CD4-positive, alpha-beta T cell treated with Interleukin-21 for 1 hour (primary cell): ENCODE data around the gene ZNF768.
A peak's percentile ranks its signal among the peaks of the same experiment; 100 is the strongest.
"Not testable (repeated sequence)": the region's sequence is repeated elsewhere in the genome, so short reads cannot be mapped to it uniquely, and the experiment has no call there.

Experiments used
- DNase-seq: peaks from one replicate; pipeline ENCODE4 v3.0.0-alpha.2; 2020

Gene ZNF768

DNA sequence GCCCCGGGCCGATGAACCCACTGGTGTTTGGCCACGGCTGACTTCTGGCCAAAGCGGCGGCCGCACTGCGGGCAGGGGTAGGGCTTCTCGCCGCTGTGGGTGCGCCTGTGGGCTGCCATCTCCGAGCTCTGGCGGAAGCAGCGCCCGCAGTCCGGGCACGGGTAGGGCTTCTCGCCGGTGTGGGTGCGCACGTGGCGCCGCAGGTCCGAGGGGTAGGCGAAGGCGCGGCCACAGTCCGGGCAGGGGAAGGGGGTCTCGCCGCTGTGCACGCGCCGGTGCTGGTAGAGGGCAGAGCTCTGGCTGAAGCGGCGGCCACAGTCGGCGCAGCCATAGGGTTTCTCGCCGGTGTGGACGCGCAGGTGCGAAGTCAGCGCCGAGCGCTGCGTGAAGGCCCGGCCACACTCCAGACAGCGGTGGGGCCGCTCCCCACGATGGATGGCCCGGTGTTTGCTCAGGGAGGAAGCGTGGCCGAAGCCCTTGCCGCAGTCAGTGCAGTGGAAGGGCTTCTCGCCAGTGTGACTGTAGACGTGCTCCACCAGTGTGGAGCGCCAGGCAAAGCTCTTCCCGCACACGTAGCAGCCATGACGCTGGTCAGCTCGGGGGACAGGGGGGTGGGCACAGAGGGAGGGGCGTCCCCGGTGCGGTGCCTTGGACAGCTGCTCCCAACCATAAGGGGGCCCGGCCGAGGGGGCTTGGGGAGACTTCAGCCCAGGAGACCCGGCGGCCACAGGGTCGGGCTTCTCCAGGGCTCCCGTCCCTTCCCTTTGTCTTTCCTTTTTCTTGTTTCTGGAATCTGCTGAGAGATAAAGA, 29.2 kb upstream of the ZNF768 start:
- no peak for DNase-seq

GRCh38 chr16:30554557-30555314, 28.4 kb upstream of the ZNF768 start:
- DNase-seq: no peak

DNA sequence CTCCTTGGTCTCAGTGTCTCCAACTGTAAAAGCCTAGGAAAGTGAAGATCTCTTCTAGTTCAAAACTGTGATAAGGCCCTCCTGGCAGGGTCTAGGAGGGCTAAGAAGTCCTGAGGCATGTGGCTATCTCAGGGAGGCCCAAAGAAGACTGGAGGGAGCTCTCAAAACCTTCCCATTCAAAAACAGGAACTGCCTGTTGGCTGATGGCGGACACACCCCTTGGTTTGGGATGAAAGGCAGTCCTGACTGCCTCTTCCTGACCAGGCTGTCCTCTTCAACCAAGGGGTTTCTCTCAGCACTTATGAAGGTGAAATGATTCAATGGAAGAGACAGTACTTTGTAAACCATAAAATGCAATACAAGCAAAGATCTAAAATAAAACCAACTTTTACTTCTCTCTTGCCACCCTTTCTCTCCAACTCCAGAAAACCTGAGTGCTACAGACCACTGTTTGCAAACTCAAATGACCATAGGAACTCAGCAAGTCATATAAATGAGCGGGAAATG, 27.1 kb upstream of the ZNF768 start:
- DNase-seq: no peak

- DNase-seq: no peak
Observed at GRCh38 chr16:30552956-30553355, 26.6 kb upstream of the ZNF768 start.

DNA sequence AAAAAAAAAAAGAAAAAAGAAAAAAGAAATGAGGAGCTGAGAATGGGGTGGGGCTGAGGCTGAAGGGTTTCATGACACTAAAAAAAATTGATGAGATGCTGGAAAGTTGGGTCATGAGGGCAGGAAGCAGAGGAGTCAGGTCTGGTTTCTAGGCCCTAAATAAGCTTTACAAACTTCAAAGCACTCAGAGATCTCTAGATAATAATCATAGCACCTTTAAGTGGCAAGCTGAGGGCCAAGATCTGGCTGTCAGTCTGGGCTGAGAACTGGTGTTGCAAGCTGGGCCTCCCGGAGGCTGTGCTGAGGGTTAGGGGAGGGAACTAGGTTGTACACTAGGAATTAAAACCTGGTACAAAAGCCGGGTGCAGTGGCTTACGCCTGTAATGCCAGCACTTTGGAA, 25.4 kb upstream of the ZNF768 start:
- DNase-seq: peak; percentile 87

DNA sequence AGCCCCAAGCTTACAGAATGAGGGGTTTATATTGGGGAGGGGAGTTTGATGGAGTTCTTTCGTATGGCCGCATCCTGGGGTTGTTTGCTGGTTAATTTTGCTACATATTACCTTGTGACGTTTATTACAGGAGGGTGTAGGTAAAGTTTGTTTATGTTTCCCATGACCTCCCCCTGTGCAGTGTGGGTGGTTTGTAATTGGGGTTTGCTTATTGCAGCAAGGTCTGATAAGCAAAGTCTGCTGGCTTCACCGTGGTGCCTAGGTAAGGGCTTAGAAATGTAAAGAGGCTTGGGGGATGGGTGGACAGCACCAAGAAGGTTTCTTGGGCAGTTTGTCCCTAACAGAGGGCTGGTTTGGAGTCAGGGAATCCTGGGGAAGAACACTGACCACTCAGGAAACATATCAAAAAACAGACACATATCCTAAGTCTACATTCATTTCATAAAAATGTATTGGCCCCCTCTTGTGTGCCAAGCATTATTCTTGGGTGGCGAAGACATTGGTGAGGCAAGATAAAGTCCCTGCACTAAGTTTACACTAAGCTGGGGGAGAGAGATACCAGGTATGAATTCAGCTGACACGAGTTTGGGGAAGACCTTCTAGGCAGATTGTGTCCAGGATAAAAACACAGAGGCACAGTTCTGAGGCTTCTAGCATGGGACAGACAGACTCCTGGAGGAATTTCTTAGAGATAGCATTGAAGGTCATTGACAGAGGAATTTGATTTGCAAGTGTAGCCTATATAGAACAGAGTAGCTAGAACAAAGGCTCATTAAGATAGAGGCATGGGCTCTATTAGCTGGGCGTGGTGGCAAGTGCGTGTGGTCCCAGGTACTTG, 22.3 kb upstream of the ZNF768 start:
- no peak for DNase-seq

DNA sequence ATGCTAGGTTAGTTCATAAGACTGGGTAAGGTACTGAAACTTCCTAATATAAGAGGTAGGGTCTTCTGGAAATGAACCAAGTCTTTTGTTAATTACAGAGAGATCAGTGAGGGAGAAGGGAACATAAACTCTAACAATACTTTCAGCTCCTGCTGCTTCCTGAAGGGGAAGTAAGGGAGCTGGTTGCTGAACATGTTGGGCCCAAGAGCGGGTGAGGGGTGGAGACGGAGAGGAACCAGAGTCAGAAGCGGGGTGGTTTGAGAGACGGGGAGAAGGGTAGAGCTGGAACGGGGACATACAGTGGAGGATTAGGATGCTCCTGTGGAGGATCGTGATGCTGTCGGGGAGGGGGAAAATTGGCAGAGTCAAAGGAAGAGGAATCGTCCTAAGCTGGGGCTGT, 19.7 kb upstream of the ZNF768 start:
- no peak for DNase-seq

- DNase-seq: no peak
Observed at GRCh38 chr16:30543067-30543466, 16.7 kb upstream of the ZNF768 start.

DNA sequence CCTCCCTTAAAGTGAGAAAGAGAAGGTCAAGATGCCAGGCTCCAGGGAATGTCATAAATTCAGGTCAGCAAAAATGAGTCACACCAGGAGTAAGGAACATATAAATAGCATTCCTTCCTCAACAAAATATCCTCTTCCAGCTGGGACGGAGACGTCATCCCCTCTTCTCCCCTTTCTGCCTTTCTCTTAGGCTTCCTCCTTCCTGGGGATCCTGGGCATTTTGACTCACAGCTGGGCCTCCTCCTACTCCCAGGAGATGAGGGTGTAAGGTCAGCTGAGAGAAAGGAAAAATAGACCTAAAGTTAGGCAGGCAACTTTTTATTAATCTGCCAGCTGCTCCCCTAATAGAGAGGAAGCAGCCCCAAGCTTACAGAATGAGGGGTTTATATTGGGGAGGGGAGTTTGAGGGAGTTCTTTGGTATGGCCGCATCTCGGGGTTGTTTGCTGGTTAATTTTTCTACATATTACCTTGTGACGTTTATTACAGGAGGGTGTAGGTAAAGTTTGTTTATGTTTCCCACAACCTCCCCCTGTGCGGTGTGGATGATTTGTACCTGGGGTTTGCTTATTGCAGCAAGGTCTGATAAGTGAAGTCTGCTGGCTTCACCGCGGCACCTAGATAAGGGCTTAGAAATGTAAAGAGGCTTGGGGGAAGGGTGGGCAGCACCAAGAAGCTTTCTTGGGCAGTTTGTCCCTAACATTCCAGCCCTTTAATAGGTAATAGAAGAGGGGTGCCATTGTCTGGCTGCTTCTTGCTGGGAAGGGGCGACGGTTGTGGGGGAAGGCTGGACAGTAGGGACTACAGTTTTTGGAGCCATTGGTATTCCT, 15.3 kb upstream of the ZNF768 start:
- DNase-seq: no peak

DNA sequence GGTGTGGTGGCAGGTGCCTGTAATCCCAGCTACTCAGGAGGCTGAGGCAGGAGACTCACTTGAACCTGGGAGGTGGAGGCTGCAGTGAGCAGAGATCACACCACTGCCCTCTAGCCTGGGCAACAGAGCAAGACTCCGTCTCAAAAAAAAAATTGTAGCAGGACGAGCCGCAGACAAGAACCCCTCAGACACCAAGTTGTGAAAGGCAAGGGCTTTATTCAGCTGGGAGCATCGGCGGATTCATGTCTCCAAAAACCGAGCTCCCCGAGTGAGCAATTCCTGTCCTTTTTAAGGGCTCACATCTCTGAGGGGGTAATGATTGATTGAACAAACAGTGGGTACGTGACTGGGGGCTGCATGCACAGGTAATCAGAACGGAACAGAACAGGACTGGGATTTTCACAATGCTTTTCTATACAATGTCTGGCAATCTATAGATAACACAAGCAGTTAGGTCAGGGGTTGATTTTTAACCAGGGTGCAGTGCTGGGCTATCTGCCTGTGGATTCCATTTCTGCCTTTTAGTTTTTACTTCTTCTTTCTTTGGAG, 14.6 kb upstream of the ZNF768 start:
- not testable (repeated sequence) for DNase-seq

- DNase-seq: not testable (repeated sequence)
Observed at GRCh38 chr16:30539986-30540526, 13.7 kb upstream of the ZNF768 start.

DNA sequence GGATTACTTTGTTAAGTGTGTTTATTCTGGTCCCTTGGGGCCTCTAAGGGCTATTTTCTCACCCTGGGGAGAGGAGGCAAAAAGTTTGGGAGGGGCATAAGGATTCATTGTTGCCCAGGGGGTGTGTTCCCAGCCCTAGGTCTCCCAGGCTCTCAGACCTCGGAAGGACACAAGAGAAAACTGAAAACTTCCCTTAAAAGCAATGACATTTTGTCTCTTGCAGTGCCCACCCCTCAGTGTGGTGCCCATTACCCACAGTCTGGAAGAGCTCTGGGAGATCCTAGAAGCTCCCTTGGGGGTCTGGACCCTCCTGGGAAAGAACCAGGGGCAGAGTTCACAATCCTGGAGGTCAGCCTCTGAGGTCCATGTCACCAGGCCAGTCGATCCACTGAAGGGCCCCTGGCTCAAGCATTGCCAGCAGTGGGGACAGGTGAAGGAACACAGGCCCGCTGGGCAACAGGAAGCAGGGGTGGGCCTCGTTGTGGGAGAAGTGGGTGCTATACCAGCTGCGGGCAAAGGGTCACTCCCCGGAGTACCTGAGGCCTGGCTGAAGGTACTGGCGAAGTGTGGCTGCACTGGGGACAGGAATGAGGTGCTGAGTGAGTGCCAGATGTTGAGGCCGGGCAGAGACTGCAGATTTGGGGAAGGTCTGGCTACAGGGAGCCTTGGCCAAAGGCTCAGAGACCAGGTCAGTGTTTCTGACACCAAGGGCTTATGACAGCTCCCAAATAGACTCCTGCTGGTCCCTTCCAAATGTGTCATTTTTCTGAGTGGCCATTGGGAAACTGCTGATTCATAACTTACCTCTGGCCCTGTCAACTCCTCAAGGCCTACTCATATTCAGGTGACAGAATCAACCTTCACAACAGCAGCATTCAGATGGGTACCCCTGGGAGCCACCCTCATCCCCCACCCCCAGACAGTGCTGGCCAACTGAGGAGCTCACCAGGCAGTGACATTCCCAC, 12.9 kb upstream of the ZNF768 start:
- DNase-seq: no peak

- DNase-seq: not testable (repeated sequence)
Observed at GRCh38 chr16:30536391-30537024, 10.1 kb upstream of the ZNF768 start.

GRCh38 chr16:30535777-30536190, 9.4 kb upstream of the ZNF768 start:
- peak; percentile 65 for DNase-seq

GRCh38 chr16:30535106-30535776, 8.9 kb upstream of the ZNF768 start:
- DNase-seq: peak; percentile 55

- peak; percentile 94 for DNase-seq
Observed at GRCh38 chr16:30534368-30535105, 8.2 kb upstream of the ZNF768 start, which contains the start of gene ZNF747. Gene ZNF747, minus strand, starts transcription at chr16:30534858. Its CDS starts 179 bp downstream, at chr16:30534679.

GRCh38 chr16:30533748-30534367, 7.5 kb upstream of the ZNF768 start:
- peak; percentile 29 for DNase-seq

DNA sequence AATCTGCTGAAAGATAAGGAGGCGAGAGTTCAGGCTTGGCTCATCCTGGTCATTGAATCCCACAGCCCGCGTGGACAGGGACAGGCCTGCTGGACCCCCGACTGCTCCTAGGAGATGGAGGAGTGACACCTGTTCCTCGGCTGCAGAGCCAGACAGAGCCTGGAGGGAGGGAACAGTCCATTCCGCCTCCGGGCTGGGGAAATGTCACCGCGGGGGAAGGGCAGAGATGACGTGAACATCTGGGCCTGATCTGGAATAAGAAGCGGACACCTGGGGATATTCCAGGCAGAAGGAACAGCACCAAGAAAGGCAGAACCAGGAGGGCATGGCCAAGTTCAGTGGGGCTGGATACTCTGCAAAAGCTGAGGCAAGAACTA, 6.8 kb upstream of the ZNF768 start:
- DNase-seq: no peak
